Thyroid gland (tissue), 4 donors: Measurements from ENCODE around the gene OR2F2.

ENCODE experiments used
- POLR2A ChIP-seq, 2 donors: fragments of 450-650 bp; IDR thresholded peaks; one replicate each; pipeline ENCODE4 v1.6.1; 2017; ENCODE audit warnings: antibody characterized with exemption in 2 of 2, mild to moderate bottlenecking in 2 of 2, moderate library complexity in 1 of 2
- TF ChIP-seq, protein P1 (sequence below), 6 experiments: fragments of 200-600 bp in 3 of 6; fragments of 450-650 bp in 3 of 6; sonication (generic) in 3 of 6; IDR thresholded peaks; one replicate each; pipeline ENCODE4 v1.5.1; 2016 to 2019; ENCODE audit warnings: antibody characterized with exemption in 6 of 6, mild to moderate bottlenecking in 2 of 6, inconsistent platforms in 1 of 6, moderate library complexity in 1 of 6

DNA sequence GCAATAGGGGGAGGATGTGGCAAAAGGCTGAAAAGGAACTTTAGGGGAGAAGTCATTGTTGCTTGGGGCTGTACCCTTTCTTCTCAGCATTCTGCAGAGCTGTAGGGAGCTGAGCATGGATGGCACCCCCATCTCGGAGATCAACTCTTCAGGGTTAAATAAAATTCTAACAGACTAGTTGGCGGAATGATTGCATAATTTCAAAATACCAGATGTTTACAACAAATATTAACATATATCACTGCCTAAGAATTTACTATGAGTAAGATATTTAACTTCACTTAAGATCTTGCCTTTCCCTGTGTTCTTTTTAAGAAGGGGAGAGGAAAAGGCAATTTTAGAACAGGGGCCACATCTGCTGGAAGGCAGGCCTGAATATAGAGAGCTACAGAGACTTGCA is 19.1 kb downstream of the OR2F2 start:
- TF ChIP-seq, protein P1, sequence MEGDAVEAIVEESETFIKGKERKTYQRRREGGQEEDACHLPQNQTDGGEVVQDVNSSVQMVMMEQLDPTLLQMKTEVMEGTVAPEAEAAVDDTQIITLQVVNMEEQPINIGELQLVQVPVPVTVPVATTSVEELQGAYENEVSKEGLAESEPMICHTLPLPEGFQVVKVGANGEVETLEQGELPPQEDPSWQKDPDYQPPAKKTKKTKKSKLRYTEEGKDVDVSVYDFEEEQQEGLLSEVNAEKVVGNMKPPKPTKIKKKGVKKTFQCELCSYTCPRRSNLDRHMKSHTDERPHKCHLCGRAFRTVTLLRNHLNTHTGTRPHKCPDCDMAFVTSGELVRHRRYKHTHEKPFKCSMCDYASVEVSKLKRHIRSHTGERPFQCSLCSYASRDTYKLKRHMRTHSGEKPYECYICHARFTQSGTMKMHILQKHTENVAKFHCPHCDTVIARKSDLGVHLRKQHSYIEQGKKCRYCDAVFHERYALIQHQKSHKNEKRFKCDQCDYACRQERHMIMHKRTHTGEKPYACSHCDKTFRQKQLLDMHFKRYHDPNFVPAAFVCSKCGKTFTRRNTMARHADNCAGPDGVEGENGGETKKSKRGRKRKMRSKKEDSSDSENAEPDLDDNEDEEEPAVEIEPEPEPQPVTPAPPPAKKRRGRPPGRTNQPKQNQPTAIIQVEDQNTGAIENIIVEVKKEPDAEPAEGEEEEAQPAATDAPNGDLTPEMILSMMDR (IDR thresholded peaks at IDR 0.05), result no peak
- TF ChIP-seq POLR2A (IDR thresholded peaks at IDR 0.05), result no peak
